Subcutaneous adipose tissue (tissue), 4 donors: ENCODE data around the gene RPE65. TPM values are rescaled to one million over a fixed set of nuclear protein-coding genes. Genes with fewer than 3 reads are reported as not detected.

ENCODE experiments used
- total RNA-seq, 4 donors: library from RNA; depleted of rRNA; stranded (reverse); fragments of >200 nt; gene quantifications; one replicate each; pipeline ENCODE4 v1.1.0, GENCODE V29; 2016
- TF ChIP-seq, protein P1 (sequence below): fragments of 450-650 bp; IDR thresholded peaks from one replicate; pipeline ENCODE4 v1.5.1; 2016; ENCODE audit warnings: low read depth, mild to moderate bottlenecking, control low read depth, antibody characterized with exemption, moderate library complexity

Gene RPE65
- total RNA-seq, 4 donors from 2014 or later = not detected

DNA sequence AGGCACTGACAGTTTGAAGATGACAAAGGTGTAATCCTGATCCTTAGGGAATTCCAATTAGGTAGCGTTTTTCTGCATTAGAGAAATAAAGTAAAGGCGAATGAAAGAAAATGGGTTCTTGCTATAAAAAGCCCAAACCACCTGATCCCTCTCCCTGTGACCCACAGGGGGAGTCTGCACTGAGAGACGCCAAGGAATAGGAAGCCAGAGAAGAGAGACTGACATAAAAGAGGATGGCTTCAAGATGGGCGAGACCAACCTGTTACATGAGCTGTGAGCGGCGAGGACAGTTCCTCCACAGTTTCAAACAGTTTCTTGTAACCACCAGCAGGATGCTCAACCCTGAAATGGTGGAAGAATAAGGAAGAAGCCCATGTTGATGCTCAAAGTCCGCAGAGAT lies 1.4 kb downstream of the RPE65 start:
- TF ChIP-seq, protein P1, sequence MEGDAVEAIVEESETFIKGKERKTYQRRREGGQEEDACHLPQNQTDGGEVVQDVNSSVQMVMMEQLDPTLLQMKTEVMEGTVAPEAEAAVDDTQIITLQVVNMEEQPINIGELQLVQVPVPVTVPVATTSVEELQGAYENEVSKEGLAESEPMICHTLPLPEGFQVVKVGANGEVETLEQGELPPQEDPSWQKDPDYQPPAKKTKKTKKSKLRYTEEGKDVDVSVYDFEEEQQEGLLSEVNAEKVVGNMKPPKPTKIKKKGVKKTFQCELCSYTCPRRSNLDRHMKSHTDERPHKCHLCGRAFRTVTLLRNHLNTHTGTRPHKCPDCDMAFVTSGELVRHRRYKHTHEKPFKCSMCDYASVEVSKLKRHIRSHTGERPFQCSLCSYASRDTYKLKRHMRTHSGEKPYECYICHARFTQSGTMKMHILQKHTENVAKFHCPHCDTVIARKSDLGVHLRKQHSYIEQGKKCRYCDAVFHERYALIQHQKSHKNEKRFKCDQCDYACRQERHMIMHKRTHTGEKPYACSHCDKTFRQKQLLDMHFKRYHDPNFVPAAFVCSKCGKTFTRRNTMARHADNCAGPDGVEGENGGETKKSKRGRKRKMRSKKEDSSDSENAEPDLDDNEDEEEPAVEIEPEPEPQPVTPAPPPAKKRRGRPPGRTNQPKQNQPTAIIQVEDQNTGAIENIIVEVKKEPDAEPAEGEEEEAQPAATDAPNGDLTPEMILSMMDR = no peak

DNA sequence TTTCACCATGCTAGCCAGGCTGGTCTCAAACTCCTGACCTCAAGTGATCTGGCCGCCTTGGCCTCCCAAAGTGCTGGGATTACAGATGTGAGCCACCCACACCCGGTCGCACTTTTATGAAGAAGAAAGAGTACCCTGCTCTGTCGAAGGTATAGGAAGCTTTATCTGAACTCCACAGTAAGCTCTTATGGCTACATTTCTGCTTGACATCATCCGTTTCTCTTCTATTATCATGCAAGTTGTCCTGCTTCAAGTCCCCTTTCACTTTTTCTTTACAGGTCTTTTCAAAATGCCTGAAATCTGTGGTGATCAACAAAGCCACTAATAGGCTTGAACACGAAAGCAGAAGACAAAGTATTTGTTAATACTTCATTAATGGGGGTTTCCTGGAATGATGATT lies 4.0 kb downstream of the RPE65 start:
- TF ChIP-seq, protein P1 = no peak

DNA sequence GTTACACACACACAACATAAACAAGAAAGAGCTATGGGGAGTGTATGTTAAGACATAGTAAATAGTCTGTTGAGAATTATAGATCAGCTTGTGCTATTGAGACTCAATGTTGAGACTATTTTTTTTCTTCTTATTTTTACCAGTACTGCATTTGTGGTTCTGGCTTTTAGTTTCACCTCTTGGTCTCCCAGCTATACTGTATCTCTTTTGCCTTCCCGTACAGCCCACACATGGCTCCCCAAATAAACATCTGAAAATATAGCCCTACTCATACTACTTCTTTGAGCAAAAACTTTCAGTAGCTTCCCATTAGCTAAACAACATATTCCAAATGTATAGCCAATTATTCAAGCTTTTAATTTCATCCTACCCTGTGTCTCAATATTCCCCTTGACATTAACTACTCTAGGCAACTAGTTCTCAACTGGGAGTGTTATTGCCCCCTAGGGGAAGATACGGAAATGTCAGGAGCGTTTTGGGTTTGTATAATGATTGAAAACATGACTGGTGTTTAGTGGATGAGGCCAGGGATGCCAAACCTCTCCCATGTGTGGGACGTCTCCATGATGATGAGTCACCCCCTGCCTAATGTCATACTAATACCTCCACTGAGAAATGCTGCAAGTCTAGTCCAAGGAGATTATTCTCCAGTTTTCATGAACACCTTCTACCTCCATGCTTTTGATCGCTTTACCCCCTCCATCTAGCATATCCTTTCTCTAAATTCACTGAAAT lies 6.8 kb downstream of the RPE65 start:
- TF ChIP-seq, protein P1 = no peak

GRCh38 chr1:68442006-68442405 lies 7.7 kb downstream of the RPE65 start:
- TF ChIP-seq, protein P1 = no peak

GRCh38 chr1:68438310-68438709 lies 11.4 kb downstream of the RPE65 start:
- TF ChIP-seq, protein P1 = no peak

GRCh38 chr1:68433395-68433794 lies 16.4 kb downstream of the RPE65 start:
- TF ChIP-seq, protein P1 = no peak

DNA sequence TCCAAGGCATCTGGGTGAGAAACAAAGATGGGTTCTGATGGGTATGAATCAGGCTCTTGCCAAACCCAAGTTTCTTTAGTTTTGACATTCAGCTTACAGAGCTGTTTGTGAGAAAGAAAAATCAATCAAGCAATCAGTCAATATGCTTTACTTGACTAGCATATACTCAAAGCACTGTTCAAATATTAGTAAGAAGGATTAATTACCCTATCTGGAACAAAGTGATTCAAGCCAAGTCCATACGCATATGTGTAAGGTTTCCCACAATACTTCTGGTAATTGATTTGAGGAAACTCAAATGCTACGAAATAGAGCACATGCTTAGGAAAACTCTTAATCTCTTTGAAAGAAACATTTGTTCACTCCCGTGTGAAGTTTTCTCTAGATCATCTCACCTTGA lies 18.7 kb downstream of the RPE65 start:
- TF ChIP-seq, protein P1 = no peak
